GM19023 (cell line): ENCODE results near the gene DMD.

Experiments
- ATAC-seq: cut with Tn5 transposase; IDR thresholded peaks from one replicate; pipeline ENCODE4 v1.9.1; 2021; ENCODE audit warnings: mild to moderate bottlenecking, moderate library complexity; ENCODE audit not compliant: unreplicated experiment

The DMD gene

DNA sequence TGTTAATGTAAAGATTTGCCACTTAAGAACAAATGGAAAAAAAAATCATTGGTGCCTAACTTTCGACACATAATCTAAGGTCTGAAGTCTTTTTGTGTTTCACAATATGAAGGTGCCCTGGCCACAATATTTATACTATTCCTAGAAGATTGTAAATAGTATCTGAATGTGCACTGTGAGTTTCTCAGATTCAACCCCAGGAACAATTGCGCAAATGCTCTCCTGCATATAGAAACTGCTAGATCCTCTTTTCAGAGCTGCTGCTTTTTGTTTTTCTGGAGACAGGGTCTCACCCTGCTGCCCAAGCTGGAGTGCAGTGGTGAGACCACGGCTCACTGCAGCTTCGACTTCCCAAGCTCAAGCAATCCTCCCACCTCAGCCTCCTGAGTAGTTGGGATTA lies 1659.4 kb downstream of the DMD start:
- no peak for ATAC-seq

DNA sequence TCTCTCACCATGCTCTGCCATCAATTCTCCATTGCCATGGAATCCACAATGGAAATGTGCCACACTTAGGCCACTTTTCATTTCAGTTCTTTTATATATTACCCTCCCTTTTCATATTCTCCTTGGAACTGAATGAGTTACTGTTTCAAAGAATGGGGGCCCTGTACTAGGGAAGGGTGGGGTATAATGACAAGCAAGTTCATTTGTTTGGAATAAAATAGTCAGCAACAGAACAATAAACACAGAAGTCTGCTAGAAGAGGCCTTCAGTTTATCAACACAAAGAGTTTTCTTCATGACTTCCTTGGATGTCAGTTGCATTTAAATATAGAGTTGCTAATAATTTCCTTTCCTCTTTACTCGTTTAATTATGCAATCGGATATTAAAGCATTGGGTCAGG lies 1661.2 kb downstream of the DMD start:
- ATAC-seq, result no peak

DNA sequence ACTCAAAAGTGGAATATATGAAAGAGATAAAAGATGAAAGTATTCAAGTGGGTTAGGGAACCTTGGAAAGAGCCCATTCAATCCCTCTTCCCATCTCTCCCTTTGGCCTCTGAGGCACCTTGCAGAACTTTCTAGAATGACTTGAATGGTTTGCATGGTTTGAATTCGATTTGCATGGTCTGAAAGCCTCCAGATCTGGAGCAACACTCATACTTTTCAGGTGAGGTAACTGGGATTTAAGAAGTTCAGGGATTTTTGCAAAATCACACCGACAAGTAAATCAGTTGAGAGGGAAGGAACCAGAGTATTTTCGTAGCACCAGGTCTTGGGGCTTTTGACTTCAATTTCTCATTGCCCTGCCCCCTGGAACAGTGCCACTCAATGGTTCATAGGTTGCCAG lies 1663.5 kb downstream of the DMD start:
- no peak for ATAC-seq

DNA sequence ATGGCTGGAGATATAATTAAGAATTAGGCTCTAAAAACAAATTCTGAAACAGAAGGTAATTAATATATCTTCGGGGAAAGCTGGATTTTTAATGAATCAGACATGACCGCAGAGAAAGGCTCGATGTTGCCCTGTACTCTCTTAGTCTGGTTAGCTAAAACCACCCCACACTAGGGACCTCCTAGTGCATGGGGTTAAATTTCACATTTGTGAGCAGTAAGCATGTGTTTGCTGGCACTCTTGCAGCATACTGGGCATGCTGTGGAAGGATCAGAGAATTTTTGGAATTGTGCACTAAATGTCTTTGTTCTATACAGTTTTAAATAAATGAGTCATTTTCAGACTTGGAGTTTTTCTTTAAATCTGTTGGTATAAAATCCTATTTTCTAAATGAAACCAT lies 1663.9 kb downstream of the DMD start:
- no peak for ATAC-seq

DNA sequence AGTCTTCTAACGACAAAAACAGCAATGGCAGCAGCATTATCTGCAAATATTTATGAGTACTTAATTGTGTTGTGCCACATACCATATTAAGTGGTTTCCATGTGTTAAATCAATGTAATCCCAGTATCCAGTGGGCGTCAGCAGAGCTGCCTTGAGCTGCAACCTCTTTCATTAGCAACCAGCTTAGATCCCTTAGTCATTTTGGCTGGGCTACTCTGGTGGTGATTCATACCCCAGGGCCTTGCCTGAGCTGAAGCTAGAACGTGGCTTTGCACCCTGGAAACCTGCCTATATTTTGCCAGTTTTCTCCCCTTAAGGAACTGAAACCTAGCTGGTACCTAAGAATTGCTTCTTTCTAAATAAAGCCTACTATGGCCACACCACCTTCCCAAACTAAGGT lies 1665.2 kb downstream of the DMD start:
- no peak for ATAC-seq

DNA sequence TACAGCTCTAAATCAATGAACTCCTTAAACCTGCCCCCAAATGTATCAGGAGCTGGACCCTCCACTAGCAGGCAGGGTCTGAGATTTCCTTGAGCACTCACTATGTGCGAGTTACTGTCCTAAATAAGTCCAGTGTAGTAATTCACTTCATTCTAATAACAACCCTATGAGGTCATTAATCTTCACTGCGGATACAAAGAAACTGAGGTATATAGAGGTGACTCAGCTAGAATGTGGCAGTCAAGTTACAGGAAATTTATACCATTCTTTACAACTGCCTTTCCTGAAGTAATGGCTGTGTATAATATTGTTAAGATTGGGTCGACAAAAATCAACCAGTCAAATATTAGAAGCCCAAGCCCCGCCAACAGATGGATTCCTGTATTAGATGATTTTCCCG lies 1665.6 kb downstream of the DMD start:
- ATAC-seq, result no peak

DNA sequence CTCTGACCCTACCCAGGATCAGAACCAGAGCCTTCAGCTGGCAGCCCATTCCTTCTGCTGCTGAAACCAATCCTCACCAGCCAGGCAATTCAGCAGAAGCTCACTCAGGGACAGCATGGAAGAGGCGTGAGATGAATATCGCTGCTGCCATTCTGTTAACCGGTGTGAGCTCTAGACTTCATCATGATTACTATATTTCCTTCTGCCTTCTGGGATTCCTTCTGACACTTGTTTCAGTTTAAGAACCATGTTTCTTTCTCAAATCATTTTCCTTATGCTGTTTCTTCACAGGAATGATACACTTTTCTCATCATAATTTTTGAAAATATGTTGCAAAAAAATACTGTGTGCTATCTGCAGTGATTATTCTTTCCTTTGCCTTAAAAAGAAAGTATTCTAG lies 1666.2 kb downstream of the DMD start:
- no peak for ATAC-seq

DNA sequence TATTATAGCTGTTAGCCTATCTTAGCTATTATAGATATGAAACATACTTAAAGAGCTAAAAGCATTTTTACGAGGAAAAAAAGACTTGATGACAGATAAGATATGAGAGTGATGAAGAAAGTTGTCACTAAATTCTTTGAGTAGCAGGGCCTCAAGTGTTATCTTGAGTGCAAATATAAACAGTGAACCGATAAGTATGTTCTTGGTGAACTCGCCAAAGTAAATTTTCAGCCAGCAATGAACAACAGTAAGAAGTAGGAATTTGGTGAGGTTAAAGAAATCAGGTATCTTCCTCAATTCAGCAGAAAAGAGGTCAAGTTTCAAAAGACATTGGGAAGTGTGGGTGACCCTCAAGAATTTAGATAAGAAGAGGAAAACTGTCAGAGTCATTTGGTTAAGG lies 1667.7 kb downstream of the DMD start:
- no peak for ATAC-seq

DNA sequence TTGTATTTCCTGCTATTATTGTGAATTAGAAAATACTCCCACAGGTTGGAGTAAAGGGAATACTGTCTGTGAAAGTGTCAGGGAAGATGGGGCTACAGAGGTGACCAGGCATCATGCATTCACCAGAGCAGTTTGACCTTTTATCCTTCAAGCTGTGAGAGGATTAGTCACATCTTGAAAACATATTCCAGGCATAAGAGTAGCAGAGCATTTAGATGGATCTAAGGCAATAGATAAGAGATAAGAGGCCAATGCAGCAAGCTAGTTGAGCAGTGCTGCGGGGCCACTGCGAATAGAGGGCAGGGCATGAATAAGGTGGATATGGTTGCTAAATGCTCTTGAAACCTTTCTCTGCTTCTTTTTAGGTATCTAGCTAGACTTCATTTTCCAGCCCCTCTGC lies 1668.8 kb downstream of the DMD start:
- no peak for ATAC-seq

DNA sequence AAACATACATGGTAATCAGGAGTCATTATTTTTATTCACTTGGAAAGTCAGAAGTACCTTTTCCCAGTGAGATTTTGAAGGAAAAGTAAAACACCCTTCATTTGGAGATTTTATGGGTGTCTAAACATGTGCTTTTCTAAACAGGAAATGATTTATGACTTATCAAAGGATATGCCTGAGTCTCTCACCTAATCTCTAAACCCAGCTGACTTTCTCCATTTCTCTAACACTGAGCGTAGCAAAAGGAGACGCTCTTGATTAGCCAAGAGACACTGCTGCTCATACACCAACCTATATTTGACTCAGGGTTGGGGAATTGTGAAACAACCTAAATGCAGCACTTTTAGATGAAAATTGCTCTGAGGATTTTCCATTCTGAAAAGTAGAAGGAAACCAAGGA lies 1671.0 kb downstream of the DMD start:
- no peak for ATAC-seq

DNA sequence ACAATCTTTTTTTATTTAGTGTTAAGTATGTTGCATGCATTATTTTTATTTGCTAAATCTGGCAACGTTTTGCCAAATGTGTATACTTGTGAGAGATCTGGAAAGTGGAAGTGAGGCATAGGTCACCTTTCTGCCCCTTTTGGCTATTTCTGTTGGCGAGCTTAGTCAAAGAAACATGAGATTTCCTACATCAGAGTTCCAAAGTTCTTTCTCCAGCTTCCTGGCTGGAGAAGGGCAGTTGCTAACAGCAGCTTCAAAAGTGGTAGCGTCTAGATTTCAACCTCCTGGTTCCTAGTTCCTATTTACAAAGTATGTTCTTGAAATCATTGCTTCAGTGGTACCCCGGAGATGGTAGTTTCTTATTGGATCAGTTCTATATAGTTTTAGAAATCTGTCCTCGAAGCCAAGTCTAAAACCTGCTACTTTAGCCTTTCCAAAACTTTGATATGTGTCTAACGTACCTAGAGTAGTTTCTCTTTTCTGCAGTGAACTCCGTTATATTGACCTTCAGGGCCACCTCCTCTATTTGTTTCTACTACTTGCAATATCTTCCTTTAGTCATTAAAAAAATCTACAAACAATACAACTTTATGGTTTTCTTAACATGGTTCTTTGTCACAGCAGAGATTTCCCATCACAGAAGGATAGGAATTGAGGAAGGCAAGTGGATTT lies 1683.8 kb downstream of the DMD start:
- ATAC-seq, result no peak

DNA sequence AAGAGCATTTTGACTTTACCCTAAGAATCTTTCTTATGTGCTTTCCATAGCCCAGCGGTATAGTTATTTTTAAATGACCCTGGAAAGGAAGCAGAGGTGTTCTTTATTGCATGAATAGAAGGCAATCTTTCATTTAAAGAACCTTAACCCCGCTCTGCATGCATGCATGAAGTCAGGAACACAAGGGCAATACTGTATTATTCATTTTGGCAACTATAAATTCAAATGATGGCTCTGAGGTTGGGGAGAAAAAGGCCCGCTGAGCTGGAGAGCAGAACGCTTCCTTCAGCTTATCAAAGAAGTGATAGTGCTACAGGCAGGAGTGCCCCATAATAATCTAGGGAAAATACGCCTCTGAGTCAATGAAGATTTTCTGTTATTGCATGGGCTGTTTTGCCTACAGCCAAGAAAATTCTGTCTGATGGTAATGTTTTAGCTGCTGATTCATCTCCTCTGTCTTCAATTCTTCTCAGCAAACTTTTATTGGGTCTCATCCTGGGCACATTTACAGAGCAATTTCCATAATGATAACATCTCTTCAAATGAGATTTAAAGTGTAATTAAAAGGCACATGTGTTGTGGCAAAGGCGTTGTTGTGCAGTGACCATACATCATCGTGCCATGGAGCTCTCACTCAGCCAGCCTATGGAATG lies 1687.3 kb downstream of the DMD start:
- ATAC-seq, result no peak

DNA sequence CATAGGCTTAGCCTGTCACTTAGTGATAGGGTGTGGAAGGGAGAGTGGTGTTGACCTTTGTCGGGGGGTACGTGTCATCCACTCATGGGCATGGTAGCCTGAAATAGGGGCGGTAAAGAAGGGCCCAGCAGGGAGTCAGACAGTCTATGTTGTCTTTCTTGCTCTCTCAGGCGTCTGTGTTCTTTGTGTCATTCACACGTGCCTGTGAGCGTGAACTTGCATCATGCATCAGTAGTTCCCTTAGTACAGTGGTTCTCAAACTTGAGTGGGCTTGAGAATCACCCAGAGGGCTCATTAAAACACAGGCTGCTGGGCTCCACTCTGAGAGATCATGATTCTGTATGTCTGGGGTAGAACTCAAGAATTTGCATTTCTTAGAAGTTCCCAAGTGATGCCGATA lies 1688.6 kb downstream of the DMD start:
- no peak for ATAC-seq

DNA sequence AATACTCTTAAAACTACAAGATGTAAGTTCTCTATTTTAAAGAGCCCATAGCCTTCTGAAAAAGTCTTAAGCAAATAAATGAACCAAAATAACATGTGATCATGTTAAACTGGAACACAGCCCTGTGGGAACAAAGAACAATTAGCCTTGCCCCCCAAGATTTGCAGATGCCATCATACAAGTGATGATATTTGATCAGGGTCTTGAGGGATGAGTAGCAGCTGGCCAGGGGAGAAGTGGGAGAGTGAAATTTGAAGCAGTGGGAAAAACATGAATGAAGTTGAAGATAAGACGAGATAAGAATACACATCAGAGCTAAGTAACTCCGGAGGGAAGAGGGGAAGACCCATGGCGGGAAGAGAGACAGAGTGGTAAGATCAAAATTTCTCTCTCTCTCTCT lies 1689.4 kb downstream of the DMD start:
- ATAC-seq, result no peak

DNA sequence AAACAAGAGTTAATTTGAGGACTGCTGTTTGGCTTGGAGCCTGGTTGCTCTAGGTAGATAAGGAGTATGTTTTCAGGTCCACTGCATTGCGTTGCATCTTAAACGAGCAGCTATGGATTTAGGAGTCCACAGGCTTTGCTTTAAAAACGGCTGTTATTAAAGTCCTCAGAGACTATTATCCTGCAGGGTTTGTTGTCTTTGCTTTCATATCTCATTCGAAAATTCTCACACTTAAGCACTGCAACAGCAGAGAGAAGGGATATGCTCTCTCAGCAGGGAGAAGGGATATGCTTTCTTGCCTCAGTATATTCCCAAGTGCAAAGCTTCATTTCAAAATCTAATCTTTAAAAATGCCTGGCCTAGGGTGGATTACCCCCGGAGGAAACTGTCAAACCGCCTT lies 1694.8 kb downstream of the DMD start:
- ATAC-seq, result no peak

DNA sequence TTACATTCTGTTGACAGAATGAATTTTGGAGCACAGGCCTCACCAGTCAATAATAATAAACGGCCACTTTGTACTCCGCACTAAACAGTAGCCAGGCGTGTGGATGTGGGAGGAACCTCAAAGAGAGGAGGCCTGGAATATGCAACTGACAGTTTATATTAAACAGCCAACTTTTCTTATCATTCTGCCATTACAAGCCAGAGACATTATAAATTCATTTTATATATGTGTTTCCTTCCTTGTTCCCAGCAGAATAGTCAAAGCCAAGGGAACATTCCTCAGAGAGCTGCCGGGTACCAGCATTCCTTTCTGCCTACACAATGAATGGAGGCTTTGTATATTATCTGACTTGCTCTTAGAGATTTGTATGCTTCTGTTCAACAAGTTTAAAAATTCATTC lies 1703.0 kb downstream of the DMD start:
- ATAC-seq, result no peak

DNA sequence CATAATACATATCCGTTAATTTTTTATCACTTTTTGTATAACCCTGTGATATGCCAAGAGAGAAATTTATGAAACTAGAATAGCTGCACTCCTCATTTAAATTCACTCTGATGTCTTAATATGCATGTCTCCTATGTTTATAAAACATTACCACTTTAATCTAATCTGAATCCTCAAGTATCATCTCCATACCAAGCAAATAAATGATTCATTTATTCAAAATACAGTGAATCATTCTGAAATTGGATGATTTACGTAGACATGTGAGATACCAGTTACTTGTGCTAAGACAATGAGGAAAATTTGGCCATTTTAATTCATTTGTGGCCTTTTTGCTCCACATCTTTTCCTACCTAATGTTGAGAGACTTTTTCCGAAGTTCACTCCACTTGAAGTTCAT lies 1704.4 kb downstream of the DMD start:
- ATAC-seq, result no peak

DNA sequence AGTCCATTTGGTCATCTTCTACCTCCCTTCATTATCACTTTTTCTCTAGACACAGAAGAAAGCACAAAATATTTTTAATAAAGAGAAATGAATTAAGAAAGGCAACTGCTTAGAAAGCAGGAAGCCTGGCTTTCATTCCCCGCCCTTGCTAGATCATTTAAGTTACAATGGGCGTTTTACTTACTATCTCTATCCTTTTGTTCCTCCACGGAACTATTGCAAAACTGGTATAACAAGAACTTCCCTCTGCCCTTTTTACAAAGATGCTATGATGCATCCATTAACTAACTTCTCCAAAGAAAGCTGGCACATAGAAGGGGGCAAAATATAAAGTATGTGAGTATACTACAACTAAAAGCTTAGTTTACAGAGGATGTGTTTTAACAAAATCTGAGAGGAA lies 1705.0 kb downstream of the DMD start:
- no peak for ATAC-seq

DNA sequence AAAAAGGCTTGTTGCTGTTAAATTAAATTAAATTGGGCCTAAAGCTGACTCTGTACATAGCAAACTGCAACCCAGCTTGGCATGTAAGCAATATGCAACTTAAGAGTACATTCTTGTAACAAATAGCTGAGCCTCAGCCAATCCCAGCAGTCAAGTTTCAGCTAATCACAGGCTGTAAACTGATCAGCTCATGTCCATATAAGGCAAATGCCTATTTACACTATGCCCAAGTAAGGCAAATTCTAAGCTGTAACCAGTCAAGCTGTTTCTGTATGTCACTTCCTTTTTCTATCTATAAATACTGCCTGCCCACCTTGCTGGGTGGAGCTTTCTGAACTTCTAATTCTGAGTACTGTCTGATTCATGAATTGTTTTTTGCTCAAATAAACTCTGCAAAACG lies 1710.4 kb downstream of the DMD start:
- no peak for ATAC-seq

DNA sequence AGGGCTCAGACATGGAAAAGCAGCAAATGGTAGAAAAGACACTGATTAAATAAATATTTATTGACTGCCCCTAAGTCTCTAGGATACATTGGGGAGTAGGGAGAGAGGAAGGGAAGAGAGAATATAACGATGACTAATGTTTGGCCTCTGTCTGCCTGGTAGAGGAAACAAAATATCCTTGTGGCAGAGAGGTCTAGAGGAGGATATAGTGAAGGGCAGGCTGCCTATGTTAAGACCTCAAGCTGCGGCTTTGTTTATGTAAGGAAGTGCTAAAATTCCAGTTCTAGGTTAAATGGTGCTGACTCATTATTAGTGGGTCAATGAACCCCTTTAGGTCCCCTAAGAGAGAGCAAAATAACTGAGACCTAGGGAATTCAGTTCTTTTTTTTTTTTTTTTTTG lies 1712.2 kb downstream of the DMD start:
- ATAC-seq, result no peak

DNA sequence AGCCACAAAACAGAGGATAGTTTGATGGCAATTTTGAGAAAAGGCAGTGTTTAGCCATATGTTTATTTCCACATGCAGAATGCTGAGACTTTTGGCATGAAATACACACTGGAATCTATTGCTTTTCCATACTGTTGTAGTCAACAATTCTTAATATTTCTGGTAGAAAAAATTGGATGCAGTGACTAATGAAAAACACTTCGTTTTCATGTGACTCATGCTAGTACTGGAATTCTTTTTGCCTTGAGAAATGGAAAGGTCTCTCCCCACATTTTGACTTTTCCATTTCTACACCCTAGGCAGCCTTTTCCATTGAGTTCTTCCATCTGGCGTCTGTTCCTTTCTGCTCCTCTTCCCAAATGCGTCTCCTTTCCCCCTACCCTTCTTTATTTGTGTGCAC lies 1714.3 kb downstream of the DMD start:
- no peak for ATAC-seq

DNA sequence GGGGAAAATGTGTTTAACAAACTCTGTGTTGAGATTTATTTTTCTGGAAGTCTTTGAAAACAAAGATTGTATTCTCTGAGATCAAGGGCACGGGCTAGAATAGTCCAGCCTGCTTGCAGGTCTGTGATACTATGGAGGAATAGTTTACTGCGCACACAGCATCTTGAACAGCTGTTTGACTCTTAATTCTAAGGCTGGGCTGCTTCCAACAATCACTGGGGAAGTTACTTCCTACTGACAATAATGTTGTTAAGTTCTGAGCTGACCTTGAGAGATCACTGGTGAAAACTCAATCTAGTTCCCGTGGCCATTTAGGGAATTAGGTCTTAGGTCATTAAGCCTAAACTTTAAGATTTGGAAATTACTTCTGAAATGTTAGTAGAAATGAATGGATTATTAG lies 1723.4 kb downstream of the DMD start:
- no peak for ATAC-seq

DNA sequence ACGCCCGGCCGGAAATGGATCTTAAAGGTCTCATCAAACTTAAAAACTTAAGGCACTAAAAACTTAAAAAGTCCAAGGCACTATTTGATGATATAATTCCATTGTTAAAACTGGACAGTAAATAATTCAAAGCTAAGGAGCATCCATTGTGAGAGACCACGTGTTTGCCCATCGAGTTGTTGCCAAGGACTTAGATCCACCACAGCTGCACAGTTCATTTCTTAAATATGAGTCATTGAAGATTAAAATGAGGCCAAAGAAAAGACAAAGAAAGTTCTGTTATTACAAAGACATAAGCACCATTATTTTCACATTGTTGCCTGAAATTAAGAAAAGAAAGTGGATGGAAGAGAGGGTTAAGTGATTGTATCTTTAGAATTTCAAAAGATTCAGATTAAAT lies 1728.0 kb downstream of the DMD start:
- ATAC-seq, result no peak
